H1 (cell line): ENCODE results near the gene PAX3. TPM values are rescaled to one million over a fixed set of nuclear protein-coding genes. Genes with fewer than 3 reads are reported as not detected.

Source experiments
- CTCF ChIA-PET: fragments of 300-600 bp; sonication (Branson Sonifier 250); formaldehyde crosslinking; loops from one replicate; lab custom pipeline; 2021; ENCODE audit not compliant: partially characterized antibody; lab: Charles Lee
- POLR2A ChIA-PET: fragments of 300-600 bp; sonication (Branson Sonifier 250); formaldehyde crosslinking; loops from one replicate; lab custom pipeline; 2021; ENCODE audit warnings: inconsistent platforms; ENCODE audit not compliant: partially characterized antibody; lab: Charles Lee
- DNase-seq, 2 experiments: peaks; one replicate each; pipeline versions ENCODE4 v3.0.0 to v3.0.0-alpha.2; 2010 to 2022; ENCODE audit warnings: low spot score in 2 of 2, low read depth in 1 of 2, mixed read lengths in 1 of 2
- FAIRE-seq: peaks from 2 replicates; lab custom pipeline; 2011; peaks lifted over from hg19 to GRCh38; lab: Jason Lieb, UNC
- H2AFZ ChIP-seq: 2 replicates; pipeline ENCODE4 v1.8.1; 2012; ENCODE audit warnings: low read length, inconsistent platforms
- H2AK5ac ChIP-seq: 2 replicates; pipeline ENCODE4 v1.6.1; 2013; ENCODE audit warnings: low read depth, low read length
- H2BK120ac ChIP-seq: replicated peaks from 2 replicates; pipeline ENCODE3; 2013; ENCODE audit warnings: low read depth, low read length, inconsistent platforms
- H2BK12ac ChIP-seq: 2 replicates; pipeline ENCODE4 v1.6.1; 2013; ENCODE audit warnings: low read depth, low read length
- H2BK15ac ChIP-seq: 2 replicates; pipeline ENCODE4 v1.6.1; 2013; ENCODE audit warnings: low read length
- H2BK20ac ChIP-seq: 2 replicates; pipeline ENCODE4 v1.6.1; 2013; ENCODE audit warnings: low read length
- H2BK5ac ChIP-seq: 2 replicates; pipeline ENCODE4 v1.6.1; 2013; ENCODE audit warnings: low read depth, low read length
- H3K14ac ChIP-seq: 2 replicates; pipeline ENCODE4 v1.6.1; 2013; ENCODE audit warnings: inconsistent platforms; ENCODE audit not compliant: insufficient read length
- H3K18ac ChIP-seq: 2 replicates; pipeline ENCODE4 v1.6.1; 2013; ENCODE audit warnings: low read length; ENCODE audit errors: extremely low read depth
- H3K23ac ChIP-seq: 2 replicates; pipeline ENCODE4 v1.6.1; 2013; ENCODE audit warnings: inconsistent platforms; ENCODE audit not compliant: insufficient read length
- H3K23me2 ChIP-seq: 2 replicates; pipeline ENCODE4 v1.6.1; 2013; ENCODE audit warnings: low read depth, low read length
- H3K27ac ChIP-seq: 2 replicates; pipeline ENCODE4 v1.6.1; 2011; ENCODE audit warnings: low read depth, low read length, inconsistent platforms
- H3K27me3 ChIP-seq, 4 experiments: replicated peaks in 1 of 4; 1 replicate in 1 of 4; 2 replicates in 3 of 4; pipeline versions ENCODE4 v1.6.1 to v1.8.1; 2011 to 2013; ENCODE audit warnings: low read length in 3 of 4, mild to moderate bottlenecking in 3 of 4, inconsistent platforms in 2 of 4, mixed read lengths in 2 of 4, moderate library complexity in 1 of 4; ENCODE audit not compliant: control insufficient read depth in 3 of 4, insufficient read depth in 3 of 4; ENCODE audit errors: extremely low read depth in 1 of 4
- H3K36me3 ChIP-seq, 4 experiments: 2 replicates each; pipeline versions ENCODE4 v1.6.1 to v1.8.1; 2011 to 2013; ENCODE audit warnings: mild to moderate bottlenecking in 4 of 4, low read length in 3 of 4, moderate library complexity in 2 of 4, control low read depth in 1 of 4, inconsistent platforms in 1 of 4; ENCODE audit not compliant: insufficient read depth in 4 of 4, control insufficient read depth in 2 of 4
- H3K4ac ChIP-seq: replicated peaks from 2 replicates; pipeline ENCODE3; 2013; ENCODE audit warnings: low read length, low read depth, mixed read lengths, inconsistent platforms; ENCODE audit not compliant: insufficient read length
- H3K4me1 ChIP-seq, 4 experiments: replicated peaks in 1 of 4; 1 replicate in 1 of 4; 2 replicates in 3 of 4; pipeline versions ENCODE4 v1.6.1 to v1.8.1; 2011 to 2013; ENCODE audit warnings: low read length in 3 of 4, inconsistent platforms in 2 of 4, mixed read lengths in 1 of 4; ENCODE audit not compliant: insufficient read depth in 4 of 4, control insufficient read depth in 3 of 4
- H3K4me2 ChIP-seq, 2 experiments: 2 replicates each; pipeline versions ENCODE4 v1.6.1 to v1.8.1; 2011 to 2013; ENCODE audit warnings: low read depth in 2 of 2, low read length in 2 of 2, control low read depth in 1 of 2, inconsistent platforms in 1 of 2, mild to moderate bottlenecking in 1 of 2; ENCODE audit not compliant: insufficient read depth in 1 of 2
- H3K4me3 ChIP-seq, 4 experiments: fragments of 200-600, 300-600 bp in 1 of 4; sonication (generic), shearing (Covaris generic), sonication (Bioruptor Twin) in 1 of 4; 2 replicates each; pipeline versions ENCODE4 v1.5.1 to v1.8.1; 2011 to 2016; ENCODE audit warnings: low read length in 4 of 4, low read depth in 3 of 4, control low read depth in 2 of 4, inconsistent platforms in 2 of 4, mild to moderate bottlenecking in 2 of 4, mixed read lengths in 1 of 4, moderate library complexity in 1 of 4; ENCODE audit not compliant: insufficient read depth in 2 of 4; ENCODE audit errors: extremely low read depth in 1 of 4
- H3K56ac ChIP-seq: replicated peaks from 2 replicates; pipeline ENCODE3; 2013; ENCODE audit warnings: low read depth, mild to moderate bottlenecking, mixed read lengths, low read length, inconsistent platforms; ENCODE audit not compliant: insufficient read length
- H3K79me1 ChIP-seq: 2 replicates; pipeline ENCODE4 v1.6.1; 2013; ENCODE audit warnings: low read depth, low read length, control low read depth
- H3K79me2 ChIP-seq, 2 experiments: 2 replicates each; pipeline versions ENCODE4 v1.6.1 to v1.8.1; 2012 to 2013; ENCODE audit warnings: low read length in 2 of 2, mild to moderate bottlenecking in 2 of 2, inconsistent platforms in 1 of 2; ENCODE audit not compliant: insufficient read depth in 2 of 2, control insufficient read depth in 1 of 2
- H3K9ac ChIP-seq, 4 experiments: replicated peaks in 1 of 4; 1 replicate in 1 of 4; 2 replicates in 3 of 4; pipeline versions ENCODE4 v1.6.1 to v1.8.1; 2011 to 2013; ENCODE audit warnings: low read depth in 3 of 4, low read length in 3 of 4, control low read depth in 2 of 4, mild to moderate bottlenecking in 2 of 4, moderate library complexity in 2 of 4, inconsistent platforms in 1 of 4; ENCODE audit errors: extremely low read depth in 1 of 4
- H3K9me3 ChIP-seq, 2 experiments: 2 replicates each; pipeline versions ENCODE4 v1.6.1 to v1.8.1; 2012 to 2013; ENCODE audit warnings: mild to moderate bottlenecking in 2 of 2, moderate library complexity in 2 of 2, control low read depth in 1 of 2, inconsistent platforms in 1 of 2, low read depth in 1 of 2, low read length in 1 of 2, mixed read lengths in 1 of 2; ENCODE audit not compliant: insufficient read depth in 2 of 2
- H4K20me1 ChIP-seq, 2 experiments: replicated peaks in 1 of 2; 2 replicates each; pipeline versions ENCODE3 to v1.8.1; 2011 to 2013; ENCODE audit warnings: inconsistent platforms in 2 of 2, low read length in 2 of 2, mild to moderate bottlenecking in 1 of 2; ENCODE audit not compliant: insufficient read depth in 2 of 2, control insufficient read depth in 1 of 2
- H4K5ac ChIP-seq: 2 replicates; pipeline ENCODE4 v1.6.1; 2013; ENCODE audit warnings: low read length, low read depth, mixed read lengths, inconsistent platforms; ENCODE audit not compliant: insufficient read length
- H4K8ac ChIP-seq: 2 replicates; pipeline ENCODE4 v1.8.0; 2013; ENCODE audit warnings: mild to moderate bottlenecking, moderate library complexity, low read length, inconsistent platforms; ENCODE audit not compliant: insufficient read depth; ENCODE audit errors: extremely low read depth
- H4K91ac ChIP-seq: replicated peaks from 2 replicates; pipeline ENCODE3; 2013; ENCODE audit warnings: low read length, mixed read lengths, inconsistent platforms; ENCODE audit not compliant: insufficient read length
- EGR1 ChIP-seq: IDR thresholded peaks from 2 replicates; pipeline ENCODE4 v1.6.1; 2011; ENCODE audit warnings: low read depth, low read length, borderline replicate concordance
- HDAC2 ChIP-seq, 2 experiments: fragments of 300-600 bp in 1 of 2; sonication (generic) in 1 of 2; IDR thresholded peaks; 2 replicates each; pipeline ENCODE4 v1.6.1; 2011 to 2012; ENCODE audit warnings: low read depth in 2 of 2, low read length in 2 of 2, mild to moderate bottlenecking in 2 of 2, moderate library complexity in 2 of 2, borderline replicate concordance in 1 of 2, inconsistent platforms in 1 of 2
- SRF ChIP-seq: IDR thresholded peaks from 2 replicates; pipeline ENCODE4 v1.6.1; 2011; ENCODE audit warnings: mild to moderate bottlenecking, low read depth, low read length, moderate library complexity
- WGBS, 2 experiments: shearing (Covaris generic) in 1 of 2; methylation state at CpG; one replicate each; pipeline versions ENCODE4 v1.1.6 to v1.1.7; 2013 to 2015; ENCODE audit warnings: low lambda C conversion rate in 2 of 2, mixed read lengths in 2 of 2, inconsistent platforms in 1 of 2, low coverage in 1 of 2, missing lambda C conversion rate in 1 of 2; ENCODE audit not compliant: insufficient replicate concordance in 2 of 2, insufficient coverage in 1 of 2, insufficient read length in 1 of 2; ENCODE audit errors: extremely low coverage in 1 of 2, missing lambda C conversion rate in 1 of 2; 5-methylcytosine and 5-hydroxymethylcytosine counted together
- polyA plus RNA-seq, 7 experiments: library from polyadenylated mRNA; depleted of rRNA in 3 of 7; stranded (reverse) in 5 of 7; unstranded in 2 of 7; fragments of >200 nt in 5 of 7; fragments of 200-250 nt in 2 of 7; gene quantifications; 1 replicate in 5 of 7; 2 replicates in 1 of 7; 4 replicates in 1 of 7; pipeline versions ENCODE4 v1.2.1 to v1.2.3, GENCODE V29; 2011 to 2013; ENCODE audit warnings: missing spikeins in 2 of 7, mixed read lengths in 2 of 7
- total RNA-seq: library from RNA; stranded (reverse); fragmentation: NEBNext Ultra II Directional; extraction: Animal tissue kit (Norgen Biotek cat#: 25700); gene quantifications from 2 replicates; pipeline ENCODE4 v1.2.1, GENCODE V29; 2021

The PAX3 gene
- total and polyA plus RNA-seq, 2 of the 8 experiments (the other 6 are each of a cell fraction or from before 2014, with no cell fraction given) = 0.33 TPM; not detected in 1

- Histone ChIP-seq H3K27me3 (no peaks in the 10 kb centered on the region; a peak in 1 of 7 replicates), H4K20me1 (no peaks in the 10 kb centered on the region), H2BK120ac (no peak overlapping the region), H3K56ac (no peak overlapping the region), H4K8ac (no peak overlapping the region), H3K4me1 (peaks cover 0 to 11% (median 5%) of the 10 kb centered on the region in 4 experiments; a peak in 5 of 7 replicates), H2BK20ac (peak overlapping the region; percentile 76; the same call in 1 of the 2 replicates), H3K4me2 (peak overlapping the region; percentile 21 to 31; a peak in 3 of 4 replicates), H2BK5ac (no peak overlapping the region), H3K4me3 (peak overlapping the region in 1 of 4 experiments; percentile 29; a peak in 1 of 8 replicates), H3K18ac (no peak overlapping the region), H3K23me2 (no peaks in the 10 kb centered on the region), H3K36me3 (no peaks in the 10 kb centered on the region), H3K9me3 (no peaks in the 10 kb centered on the region), H2BK15ac (no peak overlapping the region), H2BK12ac (no peak overlapping the region; the same call in 1 of the 2 replicates), H3K4ac (no peak overlapping the region), H3K79me2 (no peaks in the 10 kb centered on the region; a peak in 1 of 4 replicates), H2AK5ac (no peak overlapping the region), H2AFZ (0 out of 2 replicates have a peak overlapping the region, but pooled peaks have one; percentile 16), H3K79me1 (no peaks in the 10 kb centered on the region), H3K14ac (no peak overlapping the region), H4K91ac (no peak overlapping the region), H3K9ac (no peak overlapping the region), H3K27ac (no peak overlapping the region), H4K5ac (no peak overlapping the region), H3K23ac (no peak overlapping the region)
- WGBS, 2 experiments = 19% methylated on average over 8 of the region's 8 CpGs; no CpG with 5 or more reads in 1 of the 2 experiments
- DNase-seq (no peak), FAIRE-seq (no peak)
- ChIA-PET POLR2A (no interaction called here), CTCF (interaction anchor here (1.0 kb wide), 1 partner anchor 249 kb away, joined by 4 read pairs; no protein-coding TSS in a partner anchor)
- TF ChIP-seq HDAC2 (IDR thresholded peaks at IDR 0.05; ENCODE audit: borderline replicate concordance in 1 of 2, low read depth in 2 of 2, low read length in 2 of 2) = 0 out of 4 replicates have a peak, but pooled peaks of 1 of the 2 experiments have one; percentile 14
- no peak for TF ChIP-seq SRF
- TF ChIP-seq EGR1 = peak; percentile 8; the same call in 1 of the 2 replicates
Observed at GRCh38 chr2:222256250-222256649, 42.5 kb downstream of the PAX3 start.
